Stimulated activated CD4-positive, alpha-beta T cell treated with anti-CD3 and anti-CD28 coated beads, TNF-alpha, amount 100 ng/mL, for 24 hours (primary cell): ENCODE measurements around the gene PGF.
"Not testable (repeated sequence)": the region's sequence is repeated elsewhere in the genome, so short reads cannot be mapped to it uniquely, and the experiment has no call there.

Experiments used
- DNase-seq, 3 experiments: peaks; one replicate each; pipeline ENCODE4 v3.0.0-alpha.2; 2020; ENCODE audit warnings: low read depth in 3 of 3

Gene PGF

DNA sequence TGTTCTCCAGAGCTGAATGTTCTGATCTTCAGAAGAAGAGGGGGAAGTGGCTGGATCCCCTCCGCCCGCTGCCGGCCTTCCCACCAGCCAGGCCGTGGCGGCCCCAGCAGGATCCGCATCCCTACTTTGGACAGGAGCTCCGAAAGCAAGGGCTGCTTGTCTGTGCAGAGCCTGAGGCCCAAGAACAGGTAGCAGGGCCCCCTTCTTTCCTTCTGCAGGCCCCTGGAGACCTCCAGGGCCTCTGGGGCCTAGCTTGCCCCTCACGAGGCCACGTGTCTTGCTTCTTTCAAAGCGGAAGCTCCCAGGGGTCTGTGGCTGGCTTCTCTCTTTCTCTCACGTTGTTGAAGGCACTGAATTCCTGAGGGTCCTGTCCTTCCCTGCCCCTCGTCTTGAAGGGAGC is 13.2 kb downstream of the PGF start:
- no peak for DNase-seq

DNA sequence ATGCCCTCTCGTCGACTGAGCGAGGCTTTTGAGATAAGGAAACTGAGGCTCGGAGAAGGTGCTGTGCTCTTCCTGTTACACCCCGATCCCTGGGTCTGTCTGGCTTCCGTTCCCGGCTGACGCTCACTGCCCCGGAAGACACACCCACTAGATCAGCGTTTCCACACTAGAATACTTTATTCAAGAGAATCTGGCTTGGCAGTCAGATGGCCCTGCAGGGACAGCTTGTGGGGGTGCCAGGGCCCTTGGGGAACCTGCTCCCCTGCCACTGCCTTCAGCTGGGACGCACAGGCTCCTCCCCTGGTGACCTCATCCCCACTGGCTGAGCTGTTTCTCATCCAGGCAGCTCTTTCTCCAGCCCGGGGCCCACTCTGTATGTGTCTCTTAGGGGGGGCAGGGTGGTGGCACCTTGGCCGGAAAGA is 13.7 kb downstream of the PGF start:
- peak; percentile 25 to 69 (median 46) for DNase-seq

DNA sequence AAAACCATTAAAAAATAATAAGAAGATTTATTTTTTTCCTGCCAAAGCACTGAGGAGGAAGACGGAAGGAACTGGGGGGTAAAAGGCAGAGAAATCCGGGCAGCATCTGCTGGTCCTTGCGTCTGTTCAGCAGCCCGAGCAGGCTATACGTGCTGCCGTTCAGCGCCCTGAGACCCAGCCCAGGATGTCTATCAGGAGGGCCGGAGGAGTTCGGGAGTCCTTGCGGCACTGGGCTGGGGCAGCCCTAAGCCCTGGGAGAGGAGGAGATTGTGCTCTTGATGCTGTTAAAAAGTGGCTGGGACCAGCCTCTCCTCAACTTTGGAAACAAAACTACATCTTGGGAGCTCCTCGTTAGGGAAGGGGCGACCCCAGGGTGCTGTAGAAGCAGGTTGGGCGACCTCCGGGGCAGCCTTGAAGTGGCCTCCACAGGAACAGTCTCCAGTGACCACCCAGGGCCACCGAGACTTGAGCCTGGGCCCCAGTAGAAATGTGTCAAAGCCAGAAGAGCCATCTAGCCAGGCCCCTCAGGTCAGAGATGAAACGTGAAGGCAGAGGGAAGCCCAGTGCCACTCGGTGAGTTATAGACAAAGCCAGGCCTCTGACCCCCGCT is 14.3 kb downstream of the PGF start:
- DNase-seq = no peak

DNA sequence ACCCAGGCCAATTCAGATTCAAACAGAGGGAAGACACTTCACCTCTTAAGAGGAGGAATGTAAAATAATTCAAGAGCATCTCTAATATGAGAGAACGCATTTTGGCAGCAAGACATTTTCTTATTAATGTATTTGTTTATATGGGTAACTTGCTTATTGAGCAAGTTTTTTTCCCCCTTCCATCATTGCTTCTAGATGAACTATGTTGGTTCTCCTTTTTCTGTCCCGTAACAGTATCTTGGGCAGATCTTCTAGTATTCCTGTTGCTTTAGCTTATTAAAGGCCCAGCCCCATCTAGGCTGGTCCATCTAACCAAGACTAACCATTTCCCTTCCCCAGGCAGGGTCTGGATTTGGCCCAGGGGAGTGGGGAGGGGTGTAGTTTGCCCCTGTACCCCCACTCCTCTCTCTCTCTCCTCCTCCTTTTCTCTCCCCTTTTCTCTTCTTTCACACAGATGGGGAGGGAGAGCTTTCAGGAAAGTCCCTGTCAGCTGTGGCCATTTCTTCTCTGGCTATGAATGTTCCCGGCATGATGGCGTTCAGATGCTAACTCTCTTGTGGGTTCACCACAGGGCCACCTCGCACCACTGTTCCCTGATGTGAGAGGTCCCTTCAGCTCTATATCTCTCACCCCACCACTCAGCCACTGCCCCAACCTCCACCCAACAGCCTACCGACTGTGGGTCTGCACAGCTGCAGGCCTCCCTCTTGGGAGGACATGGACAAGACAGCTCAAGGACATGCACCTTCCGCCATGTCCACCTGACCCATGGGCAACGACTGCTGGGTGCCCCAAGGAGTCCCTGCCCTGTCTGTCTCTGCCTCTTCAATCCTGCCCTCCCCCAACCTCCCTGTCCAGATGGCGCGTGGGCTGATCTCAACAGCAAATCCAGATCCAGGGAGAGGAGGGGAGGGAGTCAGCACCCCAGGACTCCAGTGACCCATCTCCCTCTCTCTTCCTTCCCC is 16.6 kb downstream of the PGF start:
- DNase-seq = no peak

DNA sequence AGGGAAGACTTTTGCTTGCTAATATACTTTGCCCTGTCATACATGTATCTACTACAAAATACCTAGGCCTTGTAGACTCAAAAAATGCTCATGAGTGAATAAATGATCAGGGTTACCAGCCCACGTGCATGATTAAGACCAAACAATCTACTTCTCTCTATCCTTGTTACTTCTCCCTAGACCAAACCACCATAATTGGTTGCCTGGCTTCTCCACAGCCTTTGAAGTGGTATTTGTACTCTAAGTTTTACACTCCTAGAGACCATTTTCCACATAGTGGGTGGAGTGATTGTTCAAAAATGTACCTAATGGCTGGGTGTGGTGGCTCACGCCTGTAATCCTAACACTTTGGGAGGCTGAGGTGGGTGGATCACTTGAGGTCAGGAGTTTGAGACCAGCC is 18.2 kb downstream of the PGF start:
- DNase-seq = no peak

DNA sequence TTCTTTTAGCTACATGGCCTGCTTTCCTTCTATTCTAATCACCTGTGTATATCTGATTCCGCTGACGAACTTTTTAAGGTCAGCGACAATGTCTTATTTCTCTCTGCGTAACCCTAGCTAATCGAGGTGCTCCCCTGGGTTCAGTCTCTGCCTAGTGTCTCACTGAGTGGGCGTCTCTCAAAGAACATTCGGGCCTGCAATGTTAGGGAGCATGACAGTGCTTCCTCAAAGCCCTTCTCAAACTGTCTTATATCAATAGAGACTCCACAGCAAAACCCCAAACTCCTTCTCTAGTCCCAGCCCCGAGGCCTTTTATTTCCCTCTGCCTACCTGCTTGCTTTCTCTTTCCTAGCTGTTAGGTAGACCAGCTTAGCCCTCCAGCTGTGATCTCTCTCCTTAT is 18.7 kb downstream of the PGF start:
- no peak for DNase-seq

DNA sequence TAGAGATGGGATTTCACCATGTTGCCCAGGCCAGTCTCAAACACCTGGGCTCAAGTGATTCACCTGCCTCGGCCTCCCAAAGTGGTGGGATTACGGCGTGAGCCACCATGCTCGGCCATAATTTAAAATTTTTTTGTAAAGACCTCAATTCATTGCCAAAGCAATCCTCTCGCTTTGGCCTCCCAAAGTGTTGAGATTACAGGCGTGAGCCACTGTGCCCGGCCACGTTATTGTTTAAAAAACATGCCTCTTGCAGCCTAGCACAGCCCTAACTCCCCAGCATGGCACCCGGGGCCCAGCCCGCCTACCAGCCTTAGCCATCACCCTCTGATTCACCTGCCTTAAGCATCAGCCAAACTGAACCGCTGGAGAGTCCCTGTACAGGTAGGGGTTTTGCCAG is 19.2 kb downstream of the PGF start:
- no peak for DNase-seq

DNA sequence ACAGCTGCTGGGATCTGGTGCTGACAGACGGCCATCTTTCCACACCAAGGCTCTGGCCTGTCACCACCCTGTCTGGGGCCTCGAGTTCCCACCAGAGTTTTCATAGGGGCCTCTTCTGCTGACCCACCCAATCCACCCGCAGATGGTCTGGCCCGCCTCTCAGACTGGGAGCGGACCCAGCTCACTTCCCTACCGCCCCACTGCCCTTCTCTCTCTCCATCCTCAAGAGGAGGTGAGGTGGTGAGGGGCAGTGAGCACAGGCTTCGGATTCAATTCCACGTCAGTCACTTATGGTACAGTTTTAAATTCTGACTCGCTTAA is 20.1 kb downstream of the PGF start:
- no peak for DNase-seq

DNA sequence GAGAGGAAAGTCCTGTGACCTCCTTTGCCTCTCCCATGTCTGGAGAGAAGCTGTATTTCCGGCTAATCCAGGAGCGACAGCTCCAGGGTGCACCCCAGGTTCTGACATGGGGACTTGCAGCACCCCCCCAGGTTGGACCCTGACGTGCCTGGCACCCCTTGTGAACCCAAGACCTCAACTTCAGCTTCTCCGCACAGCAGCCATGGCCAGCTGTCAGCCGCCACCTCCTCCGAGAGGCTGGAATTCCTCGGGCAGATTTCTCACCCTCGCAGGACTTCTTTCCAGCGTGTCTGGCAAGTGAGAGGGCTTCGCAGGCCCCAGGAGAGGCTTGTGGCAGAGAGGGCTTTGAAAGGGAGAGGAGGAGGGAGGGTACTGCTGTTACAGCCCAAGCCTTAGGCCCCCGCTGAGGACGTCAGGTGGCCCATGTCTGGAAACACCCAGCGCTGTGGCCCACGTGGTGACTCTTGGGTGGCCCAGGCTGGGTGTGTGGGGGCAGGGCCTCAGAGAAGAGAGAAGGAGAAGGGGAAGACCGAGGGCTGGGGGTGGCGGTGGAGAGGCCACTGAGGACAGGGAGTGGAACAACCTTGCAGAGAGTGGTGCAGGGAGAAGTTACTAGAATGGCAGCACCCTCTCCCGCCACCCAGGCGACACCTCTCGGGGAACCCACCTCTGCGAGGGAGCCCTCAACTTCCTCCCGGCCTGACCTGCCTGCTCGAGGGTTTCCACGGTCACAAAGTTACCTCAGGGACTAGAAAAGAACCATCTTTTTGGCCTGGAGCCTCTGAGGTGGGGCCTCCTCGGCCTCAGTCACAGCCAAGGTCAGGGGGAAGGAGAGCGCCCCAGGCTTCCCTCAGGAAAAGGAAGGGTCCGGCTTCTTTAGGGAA is 20.7 kb downstream of the PGF start:
- DNase-seq = no peak

DNA sequence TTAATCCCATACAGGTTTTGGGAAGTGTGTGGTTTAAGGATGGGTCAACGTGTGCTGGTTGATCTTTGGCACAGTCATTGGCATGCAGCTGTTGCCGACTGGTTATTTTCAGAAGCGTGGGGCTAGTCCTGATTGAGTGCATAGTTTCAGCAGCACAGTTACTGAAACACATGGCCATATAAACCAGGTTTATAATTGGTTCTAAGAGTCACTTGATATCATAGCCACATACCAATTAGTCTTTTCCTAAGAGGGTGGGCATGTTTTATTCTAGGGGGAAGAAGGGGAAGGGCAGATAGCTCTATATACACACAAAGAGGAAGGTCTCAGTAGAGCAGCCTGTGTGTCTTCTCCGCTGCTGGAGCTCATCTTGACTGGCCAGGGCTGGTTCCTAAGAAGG is 21.4 kb downstream of the PGF start:
- no peak for DNase-seq

DNA sequence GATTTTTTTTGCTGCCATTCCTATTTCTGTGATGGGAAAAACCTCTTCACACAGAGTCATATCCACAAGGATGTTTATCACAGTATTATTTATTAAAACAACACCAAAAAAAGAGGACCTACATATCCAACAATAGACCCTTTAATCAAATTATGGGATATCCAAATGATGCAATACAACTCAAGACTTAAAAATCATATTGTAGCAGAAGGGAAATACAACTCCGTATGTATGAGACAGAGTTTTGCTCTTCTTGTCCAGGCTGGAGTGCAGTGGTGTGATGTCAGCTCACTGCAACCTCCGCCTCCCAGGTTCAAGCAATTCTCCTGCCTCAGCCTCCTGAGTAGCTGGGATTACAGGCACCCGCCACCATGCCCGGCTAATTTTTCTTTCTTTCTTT is 22.5 kb downstream of the PGF start:
- not testable (repeated sequence) for DNase-seq

DNA sequence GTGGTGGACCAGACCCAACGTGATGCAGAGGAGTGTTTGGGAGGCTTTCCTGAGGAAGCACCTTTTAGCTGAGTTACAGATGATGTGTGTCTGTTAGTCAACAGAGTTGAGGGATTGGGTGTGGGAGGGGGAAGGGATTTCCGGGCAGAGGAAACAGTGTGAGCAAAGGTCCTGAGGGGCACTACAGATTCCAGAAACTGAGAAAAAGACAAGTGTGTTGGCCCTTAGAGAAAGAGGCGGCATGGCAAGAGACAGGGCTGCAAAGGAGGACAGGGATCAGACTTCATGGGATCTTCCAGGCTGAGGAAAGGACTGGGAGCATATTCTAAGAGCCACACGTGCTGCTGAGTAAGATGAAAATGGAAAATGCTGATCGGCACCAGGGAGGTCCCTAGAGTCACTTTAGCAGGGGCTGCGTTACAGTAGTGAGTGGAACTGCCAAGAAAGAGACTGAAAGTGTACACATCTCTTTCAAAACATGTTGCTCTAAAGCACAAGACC is 22.9 kb downstream of the PGF start:
- DNase-seq = no peak

DNA sequence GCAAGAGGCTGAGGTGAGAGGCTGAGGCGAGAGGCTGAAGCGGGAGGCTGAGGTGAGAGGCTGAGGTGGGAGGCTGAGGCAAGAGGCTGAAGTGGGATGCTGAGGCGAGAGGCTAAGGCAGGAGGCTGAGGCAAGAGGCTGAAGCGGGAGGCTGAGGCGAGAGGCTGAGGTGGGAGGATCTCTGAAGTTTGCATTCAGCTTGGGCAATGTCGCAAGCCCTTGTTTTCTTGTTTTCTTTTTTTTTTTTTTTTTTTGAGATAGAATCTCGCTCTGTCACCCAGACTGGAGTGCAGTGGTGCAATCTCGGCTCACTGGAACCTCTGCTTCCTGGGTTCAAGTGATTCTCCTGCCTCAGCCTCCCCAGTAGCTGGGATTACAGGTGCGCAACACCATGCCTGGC is 23.7 kb downstream of the PGF start:
- not testable (repeated sequence) for DNase-seq

DNA sequence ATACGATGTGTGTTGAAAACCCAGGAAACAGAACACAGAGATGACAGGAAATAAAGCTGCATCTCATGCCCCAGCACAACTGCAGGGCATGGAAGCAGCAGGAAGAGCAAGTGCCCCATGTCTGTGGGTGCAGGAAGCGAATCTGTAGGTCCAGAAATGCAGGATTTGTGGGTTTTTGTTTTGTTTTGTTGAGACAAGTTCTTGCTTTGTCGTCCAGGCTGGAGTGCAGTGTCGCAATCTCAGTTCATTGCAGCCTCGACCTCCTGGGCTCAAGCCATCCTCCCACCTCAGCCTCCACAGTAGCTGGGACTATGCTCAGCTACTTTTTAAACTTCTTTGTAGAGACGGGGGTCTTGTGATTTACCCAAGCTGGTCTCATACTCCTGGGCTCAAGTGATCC is 26.2 kb downstream of the PGF start:
- no peak for DNase-seq

DNA sequence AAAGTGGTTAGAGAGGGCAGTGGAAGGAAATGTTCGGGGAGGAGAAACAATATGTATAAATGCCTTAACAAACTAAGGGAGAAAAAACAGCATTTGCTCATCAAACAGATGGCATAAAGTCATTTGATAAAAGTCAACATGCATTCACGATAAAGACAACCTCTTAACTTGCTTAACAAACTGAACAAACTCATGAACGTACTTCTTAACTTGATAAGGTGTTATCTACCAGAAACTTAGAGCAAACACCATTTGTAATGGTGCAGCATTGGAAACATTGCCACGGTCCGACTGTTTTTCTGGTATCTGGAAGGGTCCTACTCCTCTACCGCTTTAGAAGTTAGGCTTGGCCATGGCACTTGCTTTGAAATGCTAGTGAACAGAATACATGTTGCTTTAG is 28.2 kb downstream of the PGF start:
- no peak for DNase-seq

DNA sequence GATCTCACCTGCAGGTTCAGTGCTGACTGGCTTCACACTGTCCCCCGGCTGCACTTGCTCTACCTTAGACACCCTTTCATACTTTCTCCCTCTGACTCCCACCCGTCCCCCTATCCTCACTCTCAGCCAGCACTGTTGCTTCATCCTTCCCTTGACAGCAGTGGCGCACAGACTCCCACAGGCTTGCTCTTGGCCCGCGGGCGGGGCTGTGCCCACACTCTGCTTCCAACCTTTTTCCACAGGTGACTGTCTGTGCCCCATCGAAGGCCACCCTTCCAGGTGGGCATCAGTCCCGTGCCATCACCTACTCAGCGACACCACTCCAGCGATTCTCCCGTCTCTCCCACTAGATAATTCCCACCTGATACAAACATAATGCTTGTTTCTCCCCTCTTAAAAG is 31.3 kb downstream of the PGF start:
- no peak for DNase-seq

DNA sequence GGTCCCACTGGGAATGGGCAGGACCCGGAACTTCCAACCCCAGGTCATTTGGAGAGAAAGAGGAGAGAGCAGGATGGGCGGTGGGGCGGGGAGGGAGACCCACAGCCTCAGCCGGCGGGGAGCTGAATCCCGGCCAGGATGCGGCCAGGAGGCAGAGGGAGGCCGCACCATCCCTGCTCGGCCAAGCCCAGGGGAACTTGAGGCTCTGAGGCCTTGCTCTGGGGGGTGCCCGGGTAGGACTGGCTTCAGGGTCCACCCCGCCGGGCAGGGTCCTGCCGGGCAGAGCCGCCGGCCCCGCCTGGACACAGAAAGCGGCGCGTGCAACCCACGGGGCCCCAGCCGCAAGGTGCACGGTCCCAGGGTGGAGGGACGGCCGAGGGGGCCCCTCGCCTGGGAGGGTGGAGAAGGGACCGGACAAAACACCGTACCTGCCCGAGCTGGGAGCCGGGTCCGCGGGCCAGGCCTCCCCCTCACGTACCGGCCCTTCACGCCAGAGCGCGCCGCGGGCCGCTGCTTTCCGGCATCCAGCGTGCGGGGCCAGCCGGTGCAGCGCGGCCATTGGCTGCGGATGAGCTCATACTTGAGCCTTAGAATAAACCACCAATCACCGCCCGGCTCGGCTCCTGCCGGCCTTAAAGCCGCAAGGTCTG is 32.5 kb downstream of the PGF start, which contains the start of gene RPS6KL1:
Gene RPS6KL1 (minus strand): TSS at position 509 of the 650 bp plus-strand sequence. CDS start 1,719 bp downstream, outside the sequence.
- peak; percentile 52 to 74 (median 61) for DNase-seq

DNA sequence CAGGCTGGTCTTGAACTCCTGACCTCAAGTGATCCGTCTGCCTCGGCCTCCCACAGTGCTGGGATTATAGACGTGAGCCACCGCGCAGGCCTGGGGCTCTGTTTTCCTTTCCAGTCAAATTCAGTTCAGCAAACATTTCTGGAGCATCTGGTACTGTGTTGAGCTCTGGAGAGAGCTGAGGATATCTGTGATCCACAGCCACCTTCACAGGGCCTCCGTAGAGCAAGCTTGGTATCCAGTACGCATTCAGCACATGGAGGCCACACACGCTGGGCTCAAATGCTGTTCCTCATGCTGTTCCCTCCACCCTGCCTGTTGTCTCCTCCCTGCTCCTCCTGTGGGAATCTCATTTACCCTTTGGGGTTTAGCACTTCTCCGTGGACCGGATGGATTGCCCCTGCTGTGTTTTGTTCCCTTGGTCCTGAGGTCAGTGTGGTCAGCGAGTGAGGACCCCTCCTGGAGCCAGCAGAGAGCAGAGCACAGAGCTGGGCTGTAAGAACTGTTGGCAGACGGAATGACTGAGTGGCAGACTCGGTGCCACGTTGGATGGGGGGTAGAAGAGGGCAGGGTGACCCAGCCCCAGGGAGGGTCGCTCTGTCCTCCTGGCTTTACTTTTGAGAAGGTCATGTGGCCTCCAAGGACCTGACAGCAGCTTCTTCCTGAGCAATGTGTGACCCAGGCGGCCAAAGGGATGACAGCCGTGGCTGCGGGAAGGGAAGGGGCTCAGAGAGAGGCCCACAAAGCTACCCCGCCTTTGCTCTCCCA is 33.2 kb downstream of the PGF start:
- no peak for DNase-seq

DNA sequence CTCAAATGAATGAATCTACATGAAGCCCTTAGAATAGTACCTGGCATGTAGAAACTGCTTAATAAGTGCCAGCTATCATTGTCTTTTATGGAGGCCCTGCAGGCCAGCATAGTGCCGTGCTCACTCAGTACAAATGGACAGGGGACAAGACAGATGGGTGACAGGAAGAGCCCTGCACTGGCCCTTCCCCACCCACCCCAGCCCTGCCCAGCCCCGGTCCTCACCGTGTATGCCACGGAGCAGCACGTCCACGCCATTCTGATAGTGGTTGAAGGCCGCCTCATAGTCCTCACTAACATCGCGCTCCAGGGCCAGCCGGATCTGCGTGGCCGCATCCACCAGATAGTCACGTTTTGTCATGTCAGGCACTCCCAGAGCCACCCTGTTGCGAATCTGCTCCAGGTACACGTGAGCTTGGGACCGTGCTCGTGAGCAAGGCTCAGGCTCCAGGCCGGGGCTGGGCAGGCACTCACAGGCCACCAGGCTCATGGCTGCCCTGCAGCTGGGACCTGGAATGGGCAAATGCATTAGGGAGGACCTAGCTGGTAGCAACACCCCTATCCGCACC is 34.3 kb downstream of the PGF start:
- no peak for DNase-seq

DNA sequence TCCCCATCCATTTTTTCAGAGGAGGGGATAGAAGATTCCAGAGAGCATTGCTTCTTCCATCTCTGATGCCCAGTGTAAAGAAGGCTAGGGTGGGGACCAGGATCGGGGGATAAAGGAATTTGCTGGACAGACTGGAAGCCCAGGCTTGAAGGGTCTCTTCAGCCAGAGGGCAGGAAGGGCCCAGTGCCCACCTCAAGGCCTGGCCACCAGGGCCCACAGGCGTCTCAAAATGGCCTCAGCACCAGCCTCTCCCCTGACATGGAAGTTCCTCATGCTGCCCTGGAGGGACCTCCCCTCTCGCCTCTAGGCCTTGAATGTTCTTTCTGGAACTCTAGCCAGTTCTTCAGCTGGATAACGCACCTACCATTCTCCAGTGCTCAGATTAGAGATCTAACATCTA is 35.1 kb downstream of the PGF start:
- no peak for DNase-seq
